AG08395 (cell line): ENCODE results near the gene PHTF1.

Experiments used
- DNase-seq: peaks from one replicate; pipeline ENCODE4 v3.0.0; 2012; ENCODE audit warnings: mixed read lengths, low spot score

Gene PHTF1

GRCh38 chr1:113665071-113665470 is 94.2 kb downstream of the PHTF1 start:
- DNase-seq = no peak

DNA sequence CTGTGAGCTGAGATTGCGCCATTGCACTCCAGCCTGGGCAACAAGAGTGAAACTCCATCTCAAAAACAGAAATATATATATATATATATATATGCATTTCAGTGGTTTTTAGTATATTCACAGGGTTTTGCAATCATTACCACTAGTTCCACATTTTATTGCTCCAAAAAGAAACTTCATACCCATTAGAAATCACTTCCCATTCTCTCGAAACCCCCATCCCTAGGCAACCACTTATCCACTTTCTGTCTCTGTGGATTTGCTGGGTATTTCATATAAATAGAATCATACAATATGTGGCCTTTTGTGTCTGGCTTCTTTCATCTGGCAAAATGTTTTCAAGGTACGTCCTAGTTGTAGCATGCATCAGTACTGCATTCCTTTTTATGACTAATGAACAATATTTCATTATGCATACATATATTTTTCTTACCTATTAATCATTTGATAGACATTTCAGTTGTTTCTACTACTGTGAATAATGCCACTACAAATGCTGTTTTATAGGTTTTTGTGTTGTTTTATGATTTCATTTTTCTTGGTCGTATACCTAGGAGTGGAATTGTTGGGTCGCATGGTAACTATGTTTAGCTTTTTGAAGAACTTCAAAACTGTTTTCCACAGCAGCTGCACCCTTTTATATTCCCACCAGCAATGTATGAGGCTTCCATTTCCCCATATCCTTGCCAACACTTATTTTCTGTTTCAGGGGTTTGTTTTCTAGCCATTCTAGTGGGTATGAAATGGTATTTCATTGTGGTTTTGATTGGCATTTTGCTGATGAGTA is 95.9 kb downstream of the PHTF1 start:
- DNase-seq = no peak

DNA sequence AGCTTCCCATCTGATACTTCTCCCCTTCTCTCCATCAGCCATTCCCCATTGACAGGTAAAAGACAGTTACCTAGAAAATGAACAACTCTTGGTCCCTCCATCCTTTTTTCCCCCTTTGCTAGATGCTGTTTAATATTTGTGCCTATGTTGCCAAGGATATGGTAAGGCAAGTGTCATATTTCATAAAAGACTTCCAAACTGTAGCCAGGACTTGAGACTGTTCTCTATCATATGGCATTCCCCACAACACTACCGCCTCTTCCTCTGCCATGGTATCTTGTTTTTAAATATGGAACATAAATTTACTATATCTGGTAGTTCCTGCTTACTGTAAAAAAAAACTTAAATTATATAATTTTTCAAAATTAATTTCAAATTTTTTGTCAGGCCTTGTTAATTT is 97.2 kb downstream of the PHTF1 start:
- DNase-seq = no peak

- DNase-seq = no peak
Observed at GRCh38 chr1:113660088-113660487, 99.2 kb downstream of the PHTF1 start.

DNA sequence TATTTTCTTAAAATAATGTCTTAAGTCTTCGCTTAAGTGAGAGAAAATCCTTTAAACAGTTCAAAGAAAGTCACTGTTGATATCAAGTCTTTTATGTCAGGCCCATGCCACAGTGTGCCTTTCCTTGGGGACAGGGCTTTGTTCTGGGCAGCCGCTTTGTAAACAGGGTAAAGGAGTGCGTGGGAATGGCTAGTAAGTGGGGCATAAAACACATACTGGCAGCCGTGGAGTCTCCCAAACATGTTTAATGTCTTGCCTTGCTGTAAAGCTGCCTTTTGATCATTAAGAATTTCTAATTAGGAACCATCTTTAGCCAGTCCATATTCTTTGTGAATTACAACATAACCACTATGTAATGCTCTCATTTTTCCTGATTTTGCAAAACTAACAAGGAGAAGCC is 99.7 kb downstream of the PHTF1 start:
- DNase-seq = no peak

DNA sequence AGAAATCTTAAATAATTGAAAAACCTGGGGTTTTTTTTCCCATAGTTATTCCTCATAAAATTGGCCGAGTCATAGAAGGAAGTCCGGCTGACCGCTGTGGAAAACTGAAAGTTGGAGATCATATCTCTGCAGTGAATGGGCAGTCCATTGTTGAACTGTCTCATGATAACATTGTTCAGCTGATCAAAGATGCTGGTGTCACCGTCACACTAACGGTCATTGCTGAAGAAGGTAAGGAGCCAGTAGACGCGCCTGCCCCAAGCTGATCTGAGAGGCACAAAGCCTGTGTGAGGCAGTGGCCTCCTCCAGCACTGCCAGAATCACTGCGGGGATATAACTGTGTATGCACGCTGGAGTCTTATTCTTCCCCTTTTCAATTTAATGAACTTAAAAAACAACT is 100.3 kb downstream of the PHTF1 start:
- no peak for DNase-seq

DNA sequence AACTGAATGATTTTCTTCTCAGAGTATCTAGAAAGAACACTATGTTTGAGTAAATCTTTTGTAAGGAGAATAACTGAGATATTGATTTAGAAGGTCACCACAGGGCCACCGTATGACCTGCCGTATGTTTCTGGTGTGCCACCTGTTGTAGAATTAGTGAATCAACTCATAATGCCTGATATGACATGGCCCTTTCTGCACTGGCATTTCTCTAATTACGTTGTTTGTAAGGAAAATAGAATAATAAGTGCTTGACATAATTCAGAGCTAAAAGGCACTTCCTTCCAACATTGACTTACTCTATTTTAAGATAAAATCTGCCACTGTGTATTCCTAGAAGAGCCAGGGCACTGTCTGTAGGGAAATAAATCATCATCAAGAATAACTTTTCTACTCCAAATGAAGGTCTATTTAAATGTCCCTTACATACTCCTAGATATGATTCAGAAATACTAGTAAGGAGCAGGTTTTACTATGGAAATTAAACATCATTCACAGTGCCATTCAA is 101.7 kb downstream of the PHTF1 start:
- no peak for DNase-seq

DNA sequence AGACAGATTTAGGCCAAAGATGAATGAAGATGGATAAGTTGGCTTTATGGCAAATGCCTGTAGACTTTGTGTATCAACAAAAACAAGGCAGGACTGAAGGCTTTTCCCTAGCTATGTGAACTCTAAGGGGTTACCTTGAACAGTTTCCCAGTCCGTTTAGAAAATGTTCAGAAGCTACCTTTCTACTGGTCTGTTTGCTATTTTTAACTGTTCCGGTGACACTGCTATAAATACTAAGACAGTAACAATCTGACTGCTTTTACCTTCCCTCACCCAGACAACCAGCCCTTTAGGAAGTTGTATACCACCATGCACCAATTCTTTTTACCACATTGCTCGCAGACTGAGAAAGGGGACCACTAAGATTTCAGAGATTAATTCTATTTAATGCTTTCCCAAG is 102.2 kb downstream of the PHTF1 start:
- DNase-seq = no peak

DNA sequence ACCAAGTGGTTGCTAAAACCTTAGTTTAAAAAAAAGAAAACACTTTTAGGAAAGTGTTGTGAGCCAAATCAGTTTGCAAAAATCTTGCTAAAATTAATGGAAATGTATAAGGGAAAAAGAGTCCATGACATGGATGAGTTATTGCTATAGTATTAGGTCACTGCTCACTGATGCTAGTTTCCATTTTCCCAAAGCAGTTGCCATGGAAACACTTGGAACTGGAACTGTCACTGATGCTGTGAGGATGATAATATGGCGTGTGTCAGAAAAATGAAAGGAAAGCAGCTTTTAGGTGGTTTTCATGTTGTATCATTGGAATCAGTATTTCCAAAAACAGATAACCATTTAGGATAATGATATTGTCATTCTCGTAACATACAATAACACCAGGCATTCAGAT is 104.4 kb downstream of the PHTF1 start:
- no peak for DNase-seq

GRCh38 chr1:113653741-113654140 is 105.5 kb downstream of the PHTF1 start:
- no peak for DNase-seq

- no peak for DNase-seq
Observed at GRCh38 chr1:113652771-113653170, 106.5 kb downstream of the PHTF1 start.

DNA sequence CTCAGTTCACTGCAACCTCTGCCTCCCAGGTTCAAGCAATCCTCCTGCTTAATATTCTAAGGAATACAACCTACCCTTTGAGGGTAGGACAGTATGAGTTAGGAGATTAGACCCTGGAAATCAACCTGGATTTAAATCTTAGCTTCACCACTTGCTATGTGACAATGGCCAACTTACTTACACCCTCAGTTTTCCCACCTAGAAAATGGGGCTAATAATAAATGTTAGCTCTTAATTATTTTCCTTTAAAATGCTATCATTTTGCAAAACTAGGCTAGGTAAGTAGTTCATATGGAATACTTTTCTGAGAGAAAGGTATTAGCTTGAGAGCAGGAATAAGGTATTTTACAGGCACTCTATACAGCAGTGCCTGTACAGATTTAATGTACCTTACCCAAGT is 110.8 kb downstream of the PHTF1 start:
- DNase-seq = no peak

GRCh38 chr1:113647164-113647563 is 112.1 kb downstream of the PHTF1 start:
- no peak for DNase-seq
